Peyer's patch (tissue), 4 donors: Measurements from ENCODE around the gene IFNA21. TPM values are rescaled to one million over a fixed set of nuclear protein-coding genes. Genes with fewer than 3 reads are reported as not detected.
"Not testable (repeated sequence)": the region's sequence is repeated elsewhere in the genome, so short reads cannot be mapped to it uniquely, and the experiment has no call there.

Experiments used
- DNase-seq, 3 donors: peaks; one replicate each; pipeline ENCODE4 v3.0.0-alpha.2; 2017 to 2019
- H3K27ac ChIP-seq, 4 donors: fragments of 200-600 bp; sonication (generic); one replicate each; pipeline ENCODE4 v1.5.1; 2016 to 2019
- H3K27me3 ChIP-seq, 2 donors: fragments of 200-600 bp; sonication (generic); one replicate each; pipeline ENCODE4 v1.5.1; 2019
- H3K36me3 ChIP-seq, 3 donors: fragments of 200-600 bp; sonication (generic); one replicate each; pipeline ENCODE4 v1.5.1; 2016 to 2019
- H3K4me1 ChIP-seq, 4 donors: fragments of 200-600 bp; sonication (generic); one replicate each; pipeline ENCODE4 v1.5.1; 2016 to 2019
- H3K4me3 ChIP-seq, 4 donors: fragments of 200-600 bp; sonication (generic); 1 replicate in 3 of 4; 2 replicates in 1 of 4; pipeline ENCODE4 v1.5.1; 2016 to 2019; ENCODE audit warnings: mild to moderate bottlenecking in 1 of 4
- H3K9me3 ChIP-seq, 4 donors: fragments of 200-600 bp; sonication (generic); one replicate each; pipeline ENCODE4 v1.5.1; 2016 to 2019; ENCODE audit warnings: mild to moderate bottlenecking in 1 of 4
- POLR2A ChIP-seq, 2 donors: fragments of 450-650 bp; IDR thresholded peaks; one replicate each; pipeline ENCODE4 v1.5.1; 2017; ENCODE audit warnings: antibody characterized with exemption in 2 of 2, mild to moderate bottlenecking in 2 of 2, moderate library complexity in 2 of 2
- total RNA-seq, 4 donors: library from RNA; depleted of rRNA; stranded (reverse); fragments of >200 nt; gene quantifications; one replicate each; pipeline ENCODE4 v1.1.0, GENCODE V29; 2016
- TF ChIP-seq, protein P1 (sequence below), 6 experiments: fragments of 450-650 bp in 4 of 6; fragments of 200-600 bp in 2 of 6; sonication (generic) in 1 of 6; IDR thresholded peaks; one replicate each; pipeline ENCODE4 v1.5.1; 2017 to 2019; ENCODE audit warnings: antibody characterized with exemption in 6 of 6, mild to moderate bottlenecking in 3 of 6, moderate library complexity in 1 of 6

IFNA21 gene
- total RNA-seq, 4 donors from 2014 or later: not detected

DNA sequence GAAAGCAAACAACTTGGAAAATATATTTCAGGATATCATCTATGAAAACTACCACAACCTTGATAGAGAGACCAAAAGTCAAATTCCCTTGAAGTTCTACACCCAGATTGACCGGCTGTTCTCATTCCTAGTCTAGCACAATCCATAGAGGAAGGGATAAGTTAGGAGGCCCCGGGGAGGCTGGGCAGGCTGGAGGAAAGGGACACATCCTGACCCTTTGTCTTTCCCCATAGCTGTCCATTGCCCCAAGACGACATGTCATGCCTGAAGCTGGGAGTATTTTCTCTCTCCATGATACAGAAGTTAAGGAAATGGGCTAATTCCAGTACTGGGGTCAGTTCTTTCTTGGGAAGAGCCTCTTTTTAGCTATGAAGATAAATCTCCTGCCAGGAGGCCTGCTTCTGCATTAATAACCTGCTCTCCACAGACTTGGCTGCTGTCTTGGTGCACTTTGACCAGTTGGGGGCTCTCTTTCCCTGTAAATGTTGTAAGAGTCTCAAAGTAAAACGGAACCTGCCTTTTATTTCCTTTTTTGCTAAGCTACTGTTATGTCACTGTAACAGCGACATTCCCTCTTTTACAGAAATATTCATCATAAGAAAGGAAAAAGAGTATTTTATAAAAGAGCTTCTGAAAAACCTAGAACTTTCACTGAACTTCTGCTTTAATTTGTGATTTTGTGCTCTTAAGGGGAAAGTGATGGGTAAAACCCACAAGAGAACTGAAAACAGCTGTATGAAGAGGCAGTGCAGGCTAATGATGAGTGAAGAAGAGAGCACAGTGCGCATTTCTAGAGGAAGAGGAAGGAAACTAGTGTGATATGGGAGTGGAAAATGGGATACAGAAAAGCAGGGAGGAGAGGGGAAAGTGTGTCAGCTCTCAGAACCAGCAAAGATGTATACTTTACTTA is 28.7 kb upstream of the IFNA21 start:
- not testable (repeated sequence) for H3K27ac ChIP-seq, DNase-seq, H3K4me1 ChIP-seq, H3K4me3 ChIP-seq, H3K36me3 ChIP-seq, H3K27me3 ChIP-seq, H3K9me3 ChIP-seq
- TF ChIP-seq, protein P1, sequence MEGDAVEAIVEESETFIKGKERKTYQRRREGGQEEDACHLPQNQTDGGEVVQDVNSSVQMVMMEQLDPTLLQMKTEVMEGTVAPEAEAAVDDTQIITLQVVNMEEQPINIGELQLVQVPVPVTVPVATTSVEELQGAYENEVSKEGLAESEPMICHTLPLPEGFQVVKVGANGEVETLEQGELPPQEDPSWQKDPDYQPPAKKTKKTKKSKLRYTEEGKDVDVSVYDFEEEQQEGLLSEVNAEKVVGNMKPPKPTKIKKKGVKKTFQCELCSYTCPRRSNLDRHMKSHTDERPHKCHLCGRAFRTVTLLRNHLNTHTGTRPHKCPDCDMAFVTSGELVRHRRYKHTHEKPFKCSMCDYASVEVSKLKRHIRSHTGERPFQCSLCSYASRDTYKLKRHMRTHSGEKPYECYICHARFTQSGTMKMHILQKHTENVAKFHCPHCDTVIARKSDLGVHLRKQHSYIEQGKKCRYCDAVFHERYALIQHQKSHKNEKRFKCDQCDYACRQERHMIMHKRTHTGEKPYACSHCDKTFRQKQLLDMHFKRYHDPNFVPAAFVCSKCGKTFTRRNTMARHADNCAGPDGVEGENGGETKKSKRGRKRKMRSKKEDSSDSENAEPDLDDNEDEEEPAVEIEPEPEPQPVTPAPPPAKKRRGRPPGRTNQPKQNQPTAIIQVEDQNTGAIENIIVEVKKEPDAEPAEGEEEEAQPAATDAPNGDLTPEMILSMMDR (IDR thresholded peaks at IDR 0.05): peak in 3 of 6 experiments; percentile 40 to 53 (median 41)

DNA sequence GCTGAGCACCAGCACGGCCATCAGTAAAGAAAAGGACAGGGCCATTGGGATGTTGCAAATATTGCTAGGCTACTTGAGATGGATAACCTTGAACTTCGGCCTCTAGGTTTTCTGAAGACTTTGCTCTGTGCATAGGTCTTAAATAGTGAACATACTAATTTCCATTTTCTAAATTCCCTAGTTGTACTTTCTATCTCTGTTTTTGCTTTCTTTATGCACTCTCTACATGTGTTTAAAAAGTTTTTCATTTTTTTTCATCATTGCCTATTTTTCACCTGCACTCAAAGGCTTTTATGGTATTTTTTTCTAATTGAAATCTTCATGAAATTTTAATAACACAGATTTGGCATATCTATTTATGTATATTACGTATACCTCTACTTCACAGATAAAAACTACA is 21.0 kb upstream of the IFNA21 start, which contains the start of gene IFNA4:
IFNA4 (minus strand) TSS at position 101 of the 400 bp plus-strand sequence; CDS start at position 45, 56 bp downstream.
- not testable (repeated sequence) for H3K4me1 ChIP-seq, H3K27me3 ChIP-seq, H3K36me3 ChIP-seq, DNase-seq, H3K27ac ChIP-seq, H3K4me3 ChIP-seq, H3K9me3 ChIP-seq

DNA sequence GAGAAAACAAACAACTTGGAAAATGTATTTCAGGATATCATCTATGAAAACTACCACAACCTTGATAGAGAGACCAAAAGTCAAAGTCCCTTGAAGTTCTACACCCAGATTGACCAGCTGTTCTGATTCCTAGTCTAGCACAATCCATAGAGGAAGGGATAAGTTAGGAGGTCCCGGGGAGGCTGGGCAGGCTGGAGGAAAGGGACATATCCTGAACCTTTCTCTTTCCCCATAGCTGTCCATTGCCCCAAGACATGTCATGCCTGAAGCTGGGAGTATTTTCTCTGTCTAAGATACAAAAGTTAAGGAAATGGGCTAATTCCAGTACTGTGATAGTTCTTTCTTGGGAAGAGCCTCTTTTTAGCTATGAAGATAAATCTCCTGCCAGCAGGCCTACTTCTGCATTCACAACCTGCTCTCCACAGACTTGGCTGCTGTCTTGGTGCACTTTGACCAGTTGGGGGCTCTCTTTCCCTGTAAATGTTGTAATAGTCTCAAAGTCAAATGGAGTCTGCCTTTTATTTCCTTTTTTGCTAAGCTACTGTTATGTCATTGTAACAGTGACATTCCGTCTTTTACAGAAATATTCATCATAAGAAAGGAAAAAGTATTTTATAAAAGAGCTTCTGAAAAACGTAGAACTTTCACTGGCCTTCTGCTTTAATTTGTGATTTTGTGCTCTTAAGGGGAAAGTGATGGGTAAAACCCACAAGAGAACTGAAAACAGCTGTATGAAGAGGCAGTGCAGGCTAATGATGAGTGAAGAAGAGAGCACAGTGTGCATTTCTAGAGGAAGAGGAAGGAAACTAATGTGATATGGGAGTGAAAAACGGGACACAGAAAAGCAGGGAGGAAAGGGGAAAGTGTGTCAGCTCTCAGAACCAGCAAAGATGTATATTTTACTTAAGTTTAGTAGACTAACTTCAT is 16.6 kb upstream of the IFNA21 start:
- not testable (repeated sequence) for DNase-seq, H3K27me3 ChIP-seq, H3K27ac ChIP-seq

DNA sequence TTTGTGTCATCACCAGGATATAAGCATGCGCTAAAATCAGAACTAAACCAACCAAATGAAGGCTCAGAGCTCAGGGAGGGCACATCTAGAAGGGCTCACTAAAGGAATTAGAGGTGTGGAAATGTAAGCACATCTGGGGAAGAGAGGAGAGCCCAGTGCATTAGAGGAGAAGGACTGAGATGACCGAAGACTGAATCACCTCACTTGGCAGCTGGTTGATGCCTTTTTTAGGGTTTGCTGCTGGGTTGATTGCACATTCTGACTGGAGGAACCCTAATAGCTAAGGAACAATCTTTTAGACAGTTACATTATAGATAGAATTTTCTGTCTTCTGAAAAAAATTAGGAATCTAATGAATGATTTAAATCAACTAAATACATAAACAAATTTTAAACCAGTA is 8.2 kb upstream of the IFNA21 start:
- TF ChIP-seq, protein P1 (IDR thresholded peaks at IDR 0.05): no peak
- TF ChIP-seq POLR2A (IDR thresholded peaks at IDR 0.05): no peak
- no peaks in the 10 kb centered on the region for H3K9me3 ChIP-seq
- H3K4me3 ChIP-seq: no peak overlapping the region
- H3K36me3 ChIP-seq: no peaks in the 10 kb centered on the region
- H3K27me3 ChIP-seq: no peaks in the 10 kb centered on the region
- DNase-seq: no peak
- H3K4me1 ChIP-seq: no peaks in the 10 kb centered on the region
- H3K27ac ChIP-seq: no peak overlapping the region

More for the DNA sequence above, 16.6 kb upstream of the IFNA21 start:
- H3K36me3 ChIP-seq, H3K4me3 ChIP-seq, H3K4me1 ChIP-seq, H3K9me3 ChIP-seq: not testable (repeated sequence)
- TF ChIP-seq, protein P1 (IDR thresholded peaks at IDR 0.05): peak in 2 of 6 experiments; percentile 18 to 32

DNA sequence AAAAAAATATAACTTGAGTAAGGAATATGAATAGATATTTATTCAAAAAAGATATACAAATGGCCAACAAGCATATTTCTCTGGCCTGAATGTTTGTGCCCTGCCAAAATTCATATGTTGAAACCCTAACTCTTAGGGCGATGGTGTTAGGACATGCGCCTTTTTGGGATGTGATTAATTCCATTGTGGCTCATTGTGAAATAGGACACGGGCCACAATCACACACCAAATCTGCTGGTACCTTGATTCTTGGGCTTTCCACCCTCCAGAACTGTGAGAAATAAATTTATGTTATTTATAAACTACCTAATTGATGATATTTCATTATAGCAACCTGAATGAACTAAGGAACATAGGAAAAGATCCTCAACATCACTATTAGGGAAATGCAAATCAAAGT is 5.7 kb upstream of the IFNA21 start:
- Histone ChIP-seq H3K27me3 (no peaks in the 10 kb centered on the region), H3K9me3 (no peaks in the 10 kb centered on the region), H3K4me3 (no peak overlapping the region), H3K27ac (no peak overlapping the region), H3K4me1 (no peaks in the 10 kb centered on the region), H3K36me3 (no peaks in the 10 kb centered on the region)
- TF ChIP-seq, protein P1 (IDR thresholded peaks at IDR 0.05): no peak
- no peak for TF ChIP-seq POLR2A (IDR thresholded peaks at IDR 0.05)
- DNase-seq: no peak

DNA sequence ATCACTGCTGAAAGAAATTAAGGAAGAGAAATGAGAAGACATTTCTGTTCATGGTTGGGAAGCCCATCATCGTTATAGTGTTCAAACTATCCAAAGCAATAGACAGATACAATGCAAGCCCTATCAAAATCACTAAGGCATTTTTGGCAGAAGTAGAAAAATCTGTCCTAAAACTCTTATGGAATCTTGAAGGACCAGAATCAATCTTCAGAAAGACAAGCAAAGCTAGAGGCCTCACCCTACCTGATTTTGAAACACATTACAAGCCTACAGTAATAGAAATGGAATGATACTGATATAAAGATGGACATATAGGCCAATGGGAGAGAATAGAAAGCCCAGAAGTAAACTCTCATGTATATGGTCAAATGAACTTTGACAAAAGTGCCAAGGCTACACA is 4.9 kb upstream of the IFNA21 start:
- TF ChIP-seq POLR2A (IDR thresholded peaks at IDR 0.05): no peak
- TF ChIP-seq, protein P1 (IDR thresholded peaks at IDR 0.05): no peak
- no peak overlapping the region for H3K4me3 ChIP-seq
- H3K4me1 ChIP-seq: no peaks in the 10 kb centered on the region
- no peak overlapping the region for H3K27ac ChIP-seq
- H3K27me3 ChIP-seq: no peaks in the 10 kb centered on the region
- H3K36me3 ChIP-seq: no peaks in the 10 kb centered on the region
- no peaks in the 10 kb centered on the region for H3K9me3 ChIP-seq
- no peak for DNase-seq
